ENCODE measurements around the gene ARHGEF11.

ARHGEF11 gene

DNA sequence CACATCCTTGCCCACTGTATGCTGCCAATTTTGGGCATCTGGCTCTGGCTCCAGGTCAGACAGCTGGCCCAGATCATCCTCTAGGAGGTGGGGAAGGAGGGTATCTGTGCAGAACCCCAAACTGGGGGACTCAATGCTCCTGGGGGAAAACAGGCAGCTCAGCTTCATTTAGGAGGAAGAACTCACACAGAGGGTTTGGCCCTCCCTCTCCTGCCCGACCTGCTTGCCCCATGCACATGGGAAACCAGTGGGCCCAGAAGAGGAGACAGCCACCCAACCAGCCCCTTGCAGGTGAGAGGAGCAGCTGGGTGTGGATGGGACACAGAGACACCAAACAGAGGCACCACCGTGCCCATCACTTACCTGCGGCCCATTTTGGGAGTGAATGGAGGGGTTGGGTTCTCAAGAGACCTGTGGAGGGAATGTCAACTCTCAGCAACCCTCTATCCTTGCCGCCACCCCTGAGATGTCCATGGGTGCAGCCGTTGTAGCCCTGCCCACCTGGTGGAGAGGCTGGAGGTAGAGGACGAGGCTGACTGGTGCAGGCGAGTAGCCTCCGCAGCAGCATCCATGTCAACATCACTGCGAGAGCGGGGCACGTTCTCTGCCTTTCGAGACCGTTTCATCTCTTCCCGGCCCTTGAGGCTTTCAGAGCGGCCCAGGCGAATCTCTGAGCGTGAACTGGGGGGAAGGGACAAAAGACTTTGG lies 97.6 kb downstream of the ARHGEF11 start:
- DNase-seq: no peak

- DNase-seq: no peak
Measured at GRCh38 chr1:156947127-156947526, 98.4 kb downstream of the ARHGEF11 start.

GRCh38 chr1:156945881-156946661 lies 99.5 kb downstream of the ARHGEF11 start:
- DNase-seq: no peak

GRCh38 chr1:156944848-156945247 lies 100.7 kb downstream of the ARHGEF11 start:
- DNase-seq: no peak

DNA sequence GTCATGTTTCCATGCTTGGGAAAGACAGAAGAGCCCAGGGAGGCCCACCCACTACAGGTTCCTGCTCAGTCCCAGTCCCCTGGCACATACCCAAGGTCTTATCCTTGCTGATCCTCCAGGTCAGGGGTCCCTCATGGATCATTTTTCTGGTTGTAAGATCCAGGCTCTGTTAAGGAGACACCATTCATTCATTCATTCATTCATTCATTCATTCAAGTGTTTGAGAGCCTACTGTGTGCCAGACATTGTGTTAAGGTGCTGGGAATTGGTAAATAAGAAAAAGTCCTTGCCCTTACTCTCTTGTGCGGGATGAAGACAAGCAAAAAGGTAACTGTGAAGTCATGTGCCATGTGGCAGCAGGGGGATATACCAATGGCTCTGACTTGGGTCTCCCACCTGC lies 101.3 kb downstream of the ARHGEF11 start:
- no peak for DNase-seq

DNA sequence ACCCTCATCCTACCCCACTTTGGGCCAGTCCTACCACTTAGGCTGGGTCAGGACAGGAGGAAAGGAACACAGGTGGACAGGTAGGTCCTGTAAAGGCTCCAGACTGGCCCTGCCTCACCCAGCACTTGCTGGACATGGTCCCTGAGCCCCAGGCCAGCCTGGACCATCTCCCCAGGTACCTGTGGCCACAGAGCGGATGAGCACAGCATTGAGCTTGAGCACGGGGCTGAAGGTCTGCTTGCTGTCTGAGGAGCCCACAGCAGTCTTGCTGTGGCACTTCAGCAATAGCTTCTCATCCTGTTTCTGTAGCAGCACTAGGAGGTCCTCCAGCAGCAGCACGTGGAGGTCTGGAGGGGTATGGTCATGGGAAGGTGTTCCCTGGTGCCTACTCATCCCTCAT lies 101.8 kb downstream of the ARHGEF11 start:
- DNase-seq: no peak

DNA sequence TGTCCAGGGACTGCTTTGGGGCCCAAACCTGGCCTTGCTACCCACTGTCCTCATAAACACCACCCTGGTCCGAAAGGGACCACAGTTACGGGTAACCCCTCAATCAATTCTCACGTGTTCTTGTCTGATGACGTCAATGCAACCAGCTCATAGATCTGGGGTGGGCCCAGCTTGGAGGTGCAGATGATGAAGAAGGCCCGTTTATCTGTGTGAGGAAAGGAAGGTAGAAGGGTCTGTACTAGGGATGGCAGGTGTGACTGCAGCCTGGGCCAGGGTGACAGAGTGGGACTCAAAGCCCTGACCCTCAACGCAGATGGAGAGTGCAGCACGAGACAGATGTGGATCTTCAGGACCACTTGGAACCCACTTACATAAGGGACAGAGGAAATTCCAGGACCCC lies 103.0 kb downstream of the ARHGEF11 start:
- DNase-seq: no peak

GRCh38 chr1:156942176-156942575 lies 103.4 kb downstream of the ARHGEF11 start:
- no peak for DNase-seq

DNA sequence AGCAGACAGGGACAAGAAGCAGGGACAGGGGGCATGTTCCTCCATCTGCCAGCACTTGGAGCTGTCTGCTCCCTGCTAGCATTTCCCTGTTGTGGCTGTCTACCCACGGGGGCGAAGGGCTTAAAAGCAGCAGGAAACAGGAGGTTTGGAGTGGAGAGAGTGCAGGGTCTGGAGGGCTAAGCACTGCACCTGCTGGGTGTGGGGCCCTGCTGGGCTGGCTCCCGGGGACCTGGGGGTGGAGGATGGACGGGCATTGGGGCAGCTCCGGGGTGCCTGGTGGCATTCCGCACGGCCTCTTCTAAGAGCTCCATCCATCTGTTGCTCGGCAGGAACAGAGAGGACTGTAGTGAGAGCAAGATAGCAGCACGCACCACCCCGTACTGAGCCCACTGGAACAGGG lies 103.9 kb downstream of the ARHGEF11 start:
- DNase-seq: no peak

DNA sequence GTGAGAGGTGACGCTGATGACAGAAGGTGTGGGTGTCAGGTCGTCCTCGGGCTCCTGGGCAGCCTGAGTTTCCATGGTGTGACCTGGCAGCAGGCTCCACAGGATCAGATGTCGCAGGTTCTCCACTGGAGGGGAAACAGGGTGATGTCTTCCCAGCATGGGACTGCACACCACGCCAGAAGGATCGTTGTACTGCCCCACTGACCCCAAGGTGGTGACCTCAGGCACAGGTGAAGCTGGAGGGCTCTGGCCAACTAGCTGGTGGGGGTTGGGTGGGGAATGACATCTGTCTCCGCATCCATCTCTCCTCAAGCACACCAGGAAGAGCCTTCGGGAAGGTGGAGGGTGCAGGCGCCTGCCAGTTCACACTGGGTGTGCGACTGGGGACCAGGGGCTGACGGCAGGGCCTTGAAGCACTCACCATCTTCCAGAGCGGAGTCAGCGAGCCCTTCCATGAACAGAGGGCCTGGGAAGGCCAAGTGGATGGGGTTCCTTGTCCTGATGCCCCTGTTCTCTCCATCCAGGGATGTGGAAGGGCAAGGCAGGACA lies 105.7 kb downstream of the ARHGEF11 start:
- DNase-seq: no peak

DNA sequence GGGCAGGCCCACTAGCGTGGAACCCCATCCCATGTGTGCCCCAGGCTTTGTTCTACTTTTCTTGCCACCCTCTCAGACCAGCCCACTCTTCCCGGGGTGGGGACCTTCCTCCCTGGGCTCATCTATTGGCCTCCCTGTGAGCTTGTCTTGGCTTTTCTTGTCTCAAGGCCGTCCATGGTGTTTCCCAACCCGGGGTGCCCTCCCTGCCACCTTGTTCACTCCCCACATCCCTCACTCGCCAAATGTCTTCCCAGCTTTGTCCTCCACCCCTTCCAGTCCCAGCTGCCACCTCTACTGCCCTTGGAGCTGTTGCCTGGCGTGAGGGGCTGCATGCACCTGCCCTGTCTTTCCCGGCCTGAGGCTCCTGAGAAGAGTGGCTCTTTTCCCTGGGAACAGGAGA lies 106.7 kb downstream of the ARHGEF11 start:
- DNase-seq: no peak

DNA sequence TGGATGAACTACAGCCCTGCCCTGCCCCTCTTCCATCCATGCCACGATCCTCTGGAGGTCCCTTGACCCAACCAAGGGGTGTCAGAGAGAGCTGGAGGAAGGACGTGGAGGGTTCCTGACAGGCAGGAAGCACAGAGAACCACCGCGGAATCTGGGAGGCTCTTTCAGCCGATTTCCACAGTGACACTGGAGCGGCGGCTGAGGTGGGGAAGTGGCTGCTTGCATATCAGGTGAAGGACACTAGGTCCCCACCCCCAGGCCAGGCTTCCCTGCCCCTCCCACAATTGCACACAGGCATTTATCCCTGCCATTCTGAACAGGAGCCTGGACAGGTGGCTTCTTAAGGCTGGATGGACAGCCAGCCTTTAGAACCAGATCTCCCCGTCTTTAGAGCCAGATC lies 107.7 kb downstream of the ARHGEF11 start:
- DNase-seq: no peak

GRCh38 chr1:156936721-156937220 lies 108.8 kb downstream of the ARHGEF11 start:
- no peak for DNase-seq

- no peak for DNase-seq
Measured at GRCh38 chr1:156936191-156936590, 109.4 kb downstream of the ARHGEF11 start.

- DNase-seq: no peak
Measured at GRCh38 chr1:156935505-156936128, 109.9 kb downstream of the ARHGEF11 start.

GRCh38 chr1:156933136-156933535 lies 112.4 kb downstream of the ARHGEF11 start:
- DNase-seq: no peak

- no peak for DNase-seq
Measured at GRCh38 chr1:156931974-156932710, 113.4 kb downstream of the ARHGEF11 start.

GRCh38 chr1:156931211-156931952 lies 114.2 kb downstream of the ARHGEF11 start:
- no peak for DNase-seq

GRCh38 chr1:156930483-156930882 lies 115.1 kb downstream of the ARHGEF11 start:
- no peak for DNase-seq

DNA sequence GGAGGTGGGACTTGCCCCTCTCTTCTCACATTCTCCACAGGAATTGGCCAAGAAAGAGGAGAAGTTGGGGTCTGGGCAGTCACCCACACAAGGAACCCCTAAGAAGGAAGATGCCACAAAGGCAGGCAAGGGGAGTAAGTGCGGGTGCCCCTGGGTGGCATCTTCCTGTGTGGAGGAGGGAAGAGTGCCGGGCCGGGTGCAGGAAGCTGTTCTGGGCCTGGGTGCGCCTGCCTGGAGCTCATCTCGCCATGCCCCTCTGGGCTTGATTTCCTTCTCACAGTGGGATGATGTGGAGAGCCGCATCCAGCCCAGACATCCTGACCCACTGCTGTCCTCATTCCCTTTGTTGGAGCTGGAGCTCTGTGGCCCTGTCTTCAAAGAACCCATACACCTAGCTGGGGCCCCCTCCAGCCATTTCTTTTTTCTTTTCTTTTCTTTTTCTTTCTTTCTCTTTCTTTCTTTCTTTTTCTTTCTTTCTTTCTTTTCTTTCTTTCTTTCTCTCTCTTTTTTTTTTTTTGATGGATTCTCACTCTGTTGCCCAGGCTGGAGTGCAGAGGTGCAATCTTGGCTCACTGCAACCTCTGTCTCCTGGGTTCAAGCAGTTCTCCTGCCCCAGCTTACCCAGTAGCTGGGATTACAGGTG lies 115.8 kb downstream of the ARHGEF11 start:
- DNase-seq: no peak

- no peak for DNase-seq
Measured at GRCh38 chr1:156928043-156928602, 117.4 kb downstream of the ARHGEF11 start.
